OCI-LY3 (cell line): ENCODE results near the gene FGD4.

Experiments used
- EZH2phosphoT487 ChIP-seq: fragments of 200-600 bp; shearing (Covaris generic); IDR thresholded peaks from 2 replicates; pipeline ENCODE4 v1.6.1; 2018; ENCODE audit warnings: antibody characterized with exemption, mixed run types, low read depth
- TF ChIP-seq, protein P1 (sequence below): fragments of 200-600, 300-600 bp; sonication (generic); IDR thresholded peaks from 2 replicates; pipeline ENCODE4 v1.5.1; 2014; ENCODE audit warnings: antibody characterized with exemption, low read length, low read depth

- TF ChIP-seq, protein P1, sequence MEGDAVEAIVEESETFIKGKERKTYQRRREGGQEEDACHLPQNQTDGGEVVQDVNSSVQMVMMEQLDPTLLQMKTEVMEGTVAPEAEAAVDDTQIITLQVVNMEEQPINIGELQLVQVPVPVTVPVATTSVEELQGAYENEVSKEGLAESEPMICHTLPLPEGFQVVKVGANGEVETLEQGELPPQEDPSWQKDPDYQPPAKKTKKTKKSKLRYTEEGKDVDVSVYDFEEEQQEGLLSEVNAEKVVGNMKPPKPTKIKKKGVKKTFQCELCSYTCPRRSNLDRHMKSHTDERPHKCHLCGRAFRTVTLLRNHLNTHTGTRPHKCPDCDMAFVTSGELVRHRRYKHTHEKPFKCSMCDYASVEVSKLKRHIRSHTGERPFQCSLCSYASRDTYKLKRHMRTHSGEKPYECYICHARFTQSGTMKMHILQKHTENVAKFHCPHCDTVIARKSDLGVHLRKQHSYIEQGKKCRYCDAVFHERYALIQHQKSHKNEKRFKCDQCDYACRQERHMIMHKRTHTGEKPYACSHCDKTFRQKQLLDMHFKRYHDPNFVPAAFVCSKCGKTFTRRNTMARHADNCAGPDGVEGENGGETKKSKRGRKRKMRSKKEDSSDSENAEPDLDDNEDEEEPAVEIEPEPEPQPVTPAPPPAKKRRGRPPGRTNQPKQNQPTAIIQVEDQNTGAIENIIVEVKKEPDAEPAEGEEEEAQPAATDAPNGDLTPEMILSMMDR, result no peak
- no peak for TF ChIP-seq EZH2phosphoT487
Observed at GRCh38 chr12:32504591-32504990, 105.2 kb downstream of the FGD4 start.
